Endothelial cell (in vitro differentiated cells): ENCODE measurements around the gene FBXL13. TPM values are rescaled to one million over a fixed set of nuclear protein-coding genes. Genes with fewer than 3 reads are reported as not detected.

Experiments
- DNase-seq: peaks from one replicate; pipeline ENCODE4 v3.0.0; 2021; ENCODE audit warnings: low spot score
- H3K27ac Mint-ChIP-seq: one replicate; pipeline ENCODE4 v1.8.0; 2021; ENCODE audit warnings: mixed read lengths, inconsistent platforms; ENCODE audit not compliant: unreplicated experiment
- H3K27me3 Mint-ChIP-seq: one replicate; pipeline ENCODE4 v1.8.0; 2021; ENCODE audit warnings: mild to moderate bottlenecking, moderate library complexity, mixed read lengths, inconsistent platforms; ENCODE audit not compliant: unreplicated experiment
- H3K36me3 Mint-ChIP-seq: one replicate; pipeline ENCODE4 v1.8.0; 2021; ENCODE audit warnings: mild to moderate bottlenecking, low read depth, mixed read lengths, inconsistent platforms; ENCODE audit not compliant: unreplicated experiment
- H3K4me1 Mint-ChIP-seq: one replicate; pipeline ENCODE4 v1.8.0; 2021; ENCODE audit warnings: mild to moderate bottlenecking, mixed read lengths, inconsistent platforms; ENCODE audit not compliant: unreplicated experiment
- H3K4me3 Mint-ChIP-seq: one replicate; pipeline ENCODE4 v1.8.0; 2021; ENCODE audit warnings: mild to moderate bottlenecking, mixed read lengths, inconsistent platforms; ENCODE audit not compliant: unreplicated experiment
- H3K9me3 Mint-ChIP-seq: one replicate; pipeline ENCODE4 v1.8.0; 2021; ENCODE audit warnings: mixed read lengths, inconsistent platforms; ENCODE audit not compliant: unreplicated experiment
- CTCF ChIP-seq: fragments of 200-600 bp; sonication (generic); IDR thresholded peaks from one replicate; pipeline ENCODE4 v1.5.0; 2021; ENCODE audit warnings: antibody characterized with exemption; ENCODE audit not compliant: unreplicated experiment
- total RNA-seq: library from RNA; stranded (reverse); fragmentation: NEBNext Ultra II Directional; extraction: Animal tissue kit (Norgen Biotek cat#: 25700); gene quantifications from one replicate; pipeline ENCODE4 v1.2.1, GENCODE V29; 2021; ENCODE audit not compliant: unreplicated experiment

FBXL13 gene
- total RNA-seq, 1 donor from 2014 or later, result 3.4 TPM

- no peak for TF ChIP-seq CTCF
- peaks cover 6% of the 10 kb centered on the region for H3K9me3 Mint-ChIP-seq
- peaks cover 17% of the 10 kb centered on the region for H3K36me3 Mint-ChIP-seq
- no peak for DNase-seq
- peaks cover 3% of the 10 kb centered on the region for H3K27me3 Mint-ChIP-seq
- H3K4me3 Mint-ChIP-seq, result no peak overlapping the region
- no peaks in the 10 kb centered on the region for H3K4me1 Mint-ChIP-seq
- no peak overlapping the region for H3K27ac Mint-ChIP-seq
Observed at GRCh38 chr7:103011650-103012049, 62.9 kb downstream of the FBXL13 start.

- Mint-ChIP-seq H3K4me3 (no peak overlapping the region), H3K36me3 (peaks cover 9% of the 10 kb centered on the region), H3K27ac (no peak overlapping the region), H3K4me1 (no peaks in the 10 kb centered on the region), H3K9me3 (no peaks in the 10 kb centered on the region), H3K27me3 (peaks cover 3% of the 10 kb centered on the region)
- TF ChIP-seq CTCF, result no peak
- DNase-seq, result no peak
Observed at GRCh38 chr7:103010211-103010610, 64.4 kb downstream of the FBXL13 start.

- Mint-ChIP-seq H3K9me3 (no peaks in the 10 kb centered on the region), H3K4me3 (no peak overlapping the region), H3K27me3 (peaks cover 3% of the 10 kb centered on the region), H3K27ac (no peak overlapping the region), H3K36me3 (peaks cover 8% of the 10 kb centered on the region), H3K4me1 (no peaks in the 10 kb centered on the region)
- no peak for TF ChIP-seq CTCF
- no peak for DNase-seq
Observed at GRCh38 chr7:103009466-103010185, 65.0 kb downstream of the FBXL13 start.

GRCh38 chr7:103003004-103003403, 71.6 kb downstream of the FBXL13 start:
- no peak for TF ChIP-seq CTCF
- Mint-ChIP-seq H3K9me3 (no peaks in the 10 kb centered on the region), H3K36me3 (peaks cover 9% of the 10 kb centered on the region)

GRCh38 chr7:103001210-103001609, 73.4 kb downstream of the FBXL13 start:
- no peaks in the 10 kb centered on the region for H3K4me1 Mint-ChIP-seq
- no peak overlapping the region for H3K27ac Mint-ChIP-seq
- peaks cover 9% of the 10 kb centered on the region for H3K36me3 Mint-ChIP-seq
- no peak overlapping the region for H3K4me3 Mint-ChIP-seq
- DNase-seq, result no peak
- TF ChIP-seq CTCF, result no peak
- H3K27me3 Mint-ChIP-seq, result no peaks in the 10 kb centered on the region
- H3K9me3 Mint-ChIP-seq, result no peaks in the 10 kb centered on the region

More at GRCh38 chr7:103003004-103003403, 71.6 kb downstream of the FBXL13 start:
- DNase-seq, result no peak
- no peak overlapping the region for H3K4me3 Mint-ChIP-seq
- no peak overlapping the region for H3K27ac Mint-ChIP-seq
- H3K4me1 Mint-ChIP-seq, result no peaks in the 10 kb centered on the region
- peaks cover 1% of the 10 kb centered on the region for H3K27me3 Mint-ChIP-seq
